Kidney epithelial cell (primary cell): Measurements from ENCODE around the gene MRLN. TPM values are rescaled to one million over a fixed set of nuclear protein-coding genes. Genes with fewer than 3 reads are reported as not detected.

Experiments
- DNase-seq: peaks from one replicate; pipeline ENCODE4 v3.0.0-alpha.2; 2010; ENCODE audit warnings: low read depth
- H3K27me3 ChIP-seq: 2 replicates; pipeline ENCODE4 v1.6.0; 2011; ENCODE audit warnings: low read length; ENCODE audit not compliant: control insufficient read depth, insufficient read depth
- H3K36me3 ChIP-seq: 2 replicates; pipeline ENCODE4 v1.5.1; 2011; ENCODE audit warnings: low read length; ENCODE audit not compliant: control insufficient read depth, insufficient read depth
- H3K4me3 ChIP-seq: 2 replicates; pipeline ENCODE4 v1.5.1; 2011; ENCODE audit warnings: low read depth, mild to moderate bottlenecking, control low read depth, low read length
- CTCF ChIP-seq: IDR thresholded peaks from 2 replicates; pipeline ENCODE4 v1.5.1; 2011; ENCODE audit warnings: mild to moderate bottlenecking, moderate library complexity, low read length, control low read depth, inconsistent platforms; ENCODE audit not compliant: insufficient read depth, poor library complexity, severe bottlenecking
- total RNA-seq: library from RNA; depleted of rRNA; stranded (reverse); fragments of >200 nt; gene quantifications from 2 replicates; pipeline ENCODE4 v1.2.3, GENCODE V29; 2015

The MRLN gene
- total RNA-seq, 1 donor from 2014 or later: not detected

GRCh38 chr10:59688921-59689351, 64.3 kb downstream of the MRLN start:
- no peaks in the 10 kb centered on the region for H3K36me3 ChIP-seq
- DNase-seq: no peak
- H3K4me3 ChIP-seq: no peak overlapping the region
- no peaks in the 10 kb centered on the region for H3K27me3 ChIP-seq
- no peak for TF ChIP-seq CTCF

GRCh38 chr10:59687657-59688056, 65.6 kb downstream of the MRLN start:
- DNase-seq: no peak
- Histone ChIP-seq H3K4me3 (no peak overlapping the region), H3K27me3 (no peaks in the 10 kb centered on the region), H3K36me3 (no peaks in the 10 kb centered on the region)
- no peak for TF ChIP-seq CTCF

Other genes starting within 250 kb of the MRLN start
- gene SLC16A9, start 43.6 kb downstream of the MRLN start, total RNA-seq: 10.0 and 10.4 TPM in 2 replicates
- gene CCDC6, start 153.1 kb upstream of the MRLN start, total RNA-seq: 42.7 and 42.8 TPM in 2 replicates